WTC11 (cell line): ENCODE results near the gene CFAP44.

Experiments
- FOXJ3 ChIP-seq: sonication (generic); formaldehyde crosslinking; IDR thresholded peaks from 2 replicates; pipeline ENCODE4 v1.9.0; 2021; ENCODE audit warnings: missing genetic modification reagents, mild to moderate bottlenecking, borderline replicate concordance
- JUN ChIP-seq: sonication (generic); formaldehyde crosslinking; IDR thresholded peaks from 2 replicates; pipeline ENCODE4 v1.8.0; 2023; ENCODE audit warnings: mild to moderate bottlenecking, missing genetic modification reagents
- MAX ChIP-seq: sonication (generic); formaldehyde crosslinking; IDR thresholded peaks from 2 replicates; pipeline ENCODE4 v1.8.0; 2022; ENCODE audit warnings: mild to moderate bottlenecking, missing genetic modification reagents
- ZNF138 ChIP-seq: sonication (generic); formaldehyde crosslinking; conservative IDR thresholded peaks from 2 replicates; pipeline ENCODE4 v1.8.1; 2022; ENCODE audit warnings: mild to moderate bottlenecking, moderate library complexity, missing genetic modification reagents

GRCh38 chr3:113436809-113437208 lies 4.5 kb downstream of the CFAP44 start:
- TF ChIP-seq MAX (no peak), FOXJ3 (CRISPR knock-in tag) (no peak), JUN (no peak), ZNF138 (CRISPR knock-in tag) (no peak)
